ENCODE results near the gene VSX1.

VSX1 gene

DNA sequence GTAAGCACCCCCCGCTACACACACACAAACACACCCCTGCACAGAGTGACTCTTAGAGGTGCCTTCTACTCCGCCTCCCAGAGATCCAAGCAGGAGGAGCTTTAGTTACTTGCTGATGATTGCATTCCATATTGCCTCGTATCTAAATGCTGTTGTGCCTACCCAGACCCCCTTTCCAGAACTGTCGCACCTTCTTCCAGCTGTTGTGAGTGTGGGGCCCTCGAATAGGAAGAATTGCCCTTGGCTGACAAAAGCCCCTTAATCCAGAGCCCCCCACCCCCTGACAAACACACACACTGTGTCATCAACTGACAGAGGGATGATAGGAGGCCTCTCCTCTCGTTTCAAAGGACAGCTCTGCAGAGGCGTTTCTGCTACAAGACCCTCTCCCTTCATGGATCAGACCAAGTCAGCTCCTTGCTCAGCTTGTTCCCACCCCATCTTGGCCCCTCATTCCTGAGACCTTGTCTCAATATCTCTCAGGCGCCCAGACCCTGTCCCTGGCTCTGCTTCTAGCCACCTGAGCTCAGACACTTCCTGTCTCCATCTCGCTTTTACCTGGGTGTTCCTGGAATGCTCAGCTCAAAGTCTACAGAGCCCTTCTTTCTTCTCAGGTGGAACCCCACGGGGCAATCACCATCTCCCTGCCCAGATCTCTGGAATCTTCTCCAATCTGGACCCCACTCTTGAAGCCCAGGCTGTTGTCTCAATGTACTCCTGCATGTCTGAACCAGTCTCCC lies 4.0 kb upstream of the VSX1 start:
- Histone ChIP-seq H3K27ac (ENCODE audit: low read depth, low read length, poor library complexity, severe bottlenecking) (no peak overlapping the region), H3K4me1 (ENCODE audit: insufficient read depth, low read length, severe bottlenecking) (peaks cover 2% of the 10 kb centered on the region), H3K9me2 (ENCODE audit: low read depth, low read length) (no peaks in the 10 kb centered on the region), H2AFZ (ENCODE audit: low read length) (no peak overlapping the region), H3K9me3 (ENCODE audit: low read length) (no peaks in the 10 kb centered on the region), H3K36me3 (ENCODE audit: insufficient read depth, low read length) (no peaks in the 10 kb centered on the region), H3K9ac (ENCODE audit: low read length) (no peak overlapping the region), H3K4me2 (ENCODE audit: low read length) (no peak overlapping the region), H3K4me3 (ENCODE audit: low read depth, low read length, poor library complexity, severe bottlenecking) (no peak overlapping the region), H3K27me3 (ENCODE audit: insufficient read depth, low read length) (no peaks in the 10 kb centered on the region), H4K20me1 (ENCODE audit: insufficient read depth, low read length) (no peaks in the 10 kb centered on the region), H3F3A (ENCODE audit: insufficient read depth, low read length) (no peaks in the 10 kb centered on the region), H3K79me2 (ENCODE audit: insufficient read depth, low read length) (no peaks in the 10 kb centered on the region)
- no peak for TF ChIP-seq EZH2 (IDR thresholded peaks at IDR 0.05; ENCODE audit: borderline replicate concordance, low read length)
- TF ChIP-seq, protein P1, sequence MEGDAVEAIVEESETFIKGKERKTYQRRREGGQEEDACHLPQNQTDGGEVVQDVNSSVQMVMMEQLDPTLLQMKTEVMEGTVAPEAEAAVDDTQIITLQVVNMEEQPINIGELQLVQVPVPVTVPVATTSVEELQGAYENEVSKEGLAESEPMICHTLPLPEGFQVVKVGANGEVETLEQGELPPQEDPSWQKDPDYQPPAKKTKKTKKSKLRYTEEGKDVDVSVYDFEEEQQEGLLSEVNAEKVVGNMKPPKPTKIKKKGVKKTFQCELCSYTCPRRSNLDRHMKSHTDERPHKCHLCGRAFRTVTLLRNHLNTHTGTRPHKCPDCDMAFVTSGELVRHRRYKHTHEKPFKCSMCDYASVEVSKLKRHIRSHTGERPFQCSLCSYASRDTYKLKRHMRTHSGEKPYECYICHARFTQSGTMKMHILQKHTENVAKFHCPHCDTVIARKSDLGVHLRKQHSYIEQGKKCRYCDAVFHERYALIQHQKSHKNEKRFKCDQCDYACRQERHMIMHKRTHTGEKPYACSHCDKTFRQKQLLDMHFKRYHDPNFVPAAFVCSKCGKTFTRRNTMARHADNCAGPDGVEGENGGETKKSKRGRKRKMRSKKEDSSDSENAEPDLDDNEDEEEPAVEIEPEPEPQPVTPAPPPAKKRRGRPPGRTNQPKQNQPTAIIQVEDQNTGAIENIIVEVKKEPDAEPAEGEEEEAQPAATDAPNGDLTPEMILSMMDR (IDR thresholded peaks at IDR 0.05; ENCODE audit: low read length) = no peak

GRCh38 chr20:25084626-25085187 lies 2.8 kb upstream of the VSX1 start:
- no peak overlapping the region for H3K4me3 ChIP-seq (ENCODE audit: low read depth, low read length, poor library complexity, severe bottlenecking)
- no peak overlapping the region for H3K9ac ChIP-seq (ENCODE audit: low read length)
- H3K36me3 ChIP-seq (ENCODE audit: insufficient read depth, low read length) = no peaks in the 10 kb centered on the region
- TF ChIP-seq, protein P1 (IDR thresholded peaks at IDR 0.05; ENCODE audit: low read length) = no peak
- TF ChIP-seq EZH2 (IDR thresholded peaks at IDR 0.05; ENCODE audit: borderline replicate concordance, low read length) = no peak
- H3K4me1 ChIP-seq (ENCODE audit: insufficient read depth, low read length, severe bottlenecking) = no peaks in the 10 kb centered on the region
- no peak overlapping the region for H3K4me2 ChIP-seq (ENCODE audit: low read length)
- no peaks in the 10 kb centered on the region for H3F3A ChIP-seq (ENCODE audit: insufficient read depth, low read length)
- H4K20me1 ChIP-seq (ENCODE audit: insufficient read depth, low read length) = no peaks in the 10 kb centered on the region
- no peaks in the 10 kb centered on the region for H3K79me2 ChIP-seq (ENCODE audit: insufficient read depth, low read length)
- H3K9me2 ChIP-seq (ENCODE audit: low read depth, low read length) = no peaks in the 10 kb centered on the region
- no peaks in the 10 kb centered on the region for H3K27me3 ChIP-seq (ENCODE audit: insufficient read depth, low read length)
- H2AFZ ChIP-seq (ENCODE audit: low read length) = no peak overlapping the region
- no peaks in the 10 kb centered on the region for H3K9me3 ChIP-seq (ENCODE audit: low read length)
- H3K27ac ChIP-seq (ENCODE audit: low read depth, low read length, poor library complexity, severe bottlenecking) = no peak overlapping the region

DNA sequence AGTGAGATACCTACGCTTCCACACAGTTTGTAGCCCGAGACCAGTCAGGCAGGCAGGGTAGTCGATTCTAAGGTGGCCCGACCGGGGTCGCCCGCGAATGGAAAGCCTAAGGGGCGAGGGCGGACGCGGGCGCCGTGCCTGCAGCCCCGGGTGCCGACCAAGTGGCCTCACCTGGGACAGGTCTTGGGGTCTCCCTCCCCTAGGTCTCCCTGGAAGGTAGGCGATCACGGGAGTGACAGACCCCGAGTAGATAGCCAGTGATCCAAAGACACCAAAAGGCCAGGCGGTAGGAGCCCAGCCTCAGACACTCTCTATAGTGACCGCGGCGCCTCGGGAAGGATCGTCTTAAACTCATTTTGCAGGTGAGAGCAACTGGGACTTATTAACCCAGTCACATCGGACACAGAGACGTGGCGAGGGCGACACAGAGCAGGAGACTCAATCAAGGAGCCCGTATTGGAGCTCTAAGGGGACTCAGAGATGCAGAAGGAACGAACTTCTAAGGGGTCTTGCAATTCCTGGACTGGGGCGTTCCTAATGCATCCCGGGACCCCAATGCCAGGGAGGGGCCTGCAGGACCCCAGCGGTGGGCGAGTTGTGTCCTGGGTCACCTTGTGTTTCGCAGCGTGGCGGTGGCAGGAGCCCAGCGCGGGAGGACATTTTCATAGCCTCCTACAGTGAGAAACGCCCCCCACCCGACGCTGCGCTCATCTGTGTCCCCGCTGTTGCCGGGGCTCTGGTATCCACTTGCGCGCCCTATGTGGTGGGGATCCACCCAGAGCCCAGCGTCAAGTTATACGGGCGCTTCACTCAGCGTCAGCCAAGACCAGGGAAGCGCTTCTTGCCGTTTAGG lies 2.1 kb upstream of the VSX1 start:
- Histone ChIP-seq H3F3A (ENCODE audit: insufficient read depth, low read length) (no peaks in the 10 kb centered on the region), H3K9ac (ENCODE audit: low read length) (no peak overlapping the region), H3K27me3 (ENCODE audit: insufficient read depth, low read length) (no peaks in the 10 kb centered on the region), H3K9me3 (ENCODE audit: low read length) (no peaks in the 10 kb centered on the region), H3K4me2 (ENCODE audit: low read length) (no peak overlapping the region), H3K4me1 (ENCODE audit: insufficient read depth, low read length, severe bottlenecking) (no peaks in the 10 kb centered on the region), H2AFZ (ENCODE audit: low read length) (no peak overlapping the region), H4K20me1 (ENCODE audit: insufficient read depth, low read length) (no peaks in the 10 kb centered on the region), H3K36me3 (ENCODE audit: insufficient read depth, low read length) (no peaks in the 10 kb centered on the region), H3K27ac (ENCODE audit: low read depth, low read length, poor library complexity, severe bottlenecking) (no peak overlapping the region), H3K79me2 (ENCODE audit: insufficient read depth, low read length) (no peaks in the 10 kb centered on the region), H3K4me3 (ENCODE audit: low read depth, low read length, poor library complexity, severe bottlenecking) (no peak overlapping the region), H3K9me2 (ENCODE audit: low read depth, low read length) (no peaks in the 10 kb centered on the region)
- TF ChIP-seq, protein P1 (IDR thresholded peaks at IDR 0.05; ENCODE audit: low read length) = no peak
- no peak for TF ChIP-seq EZH2 (IDR thresholded peaks at IDR 0.05; ENCODE audit: borderline replicate concordance, low read length)

Data from OCI-LY1 (cell line).